NCI-H2029 treated with DMSO at 0.1 percent for 48 hours (cell line): ENCODE measurements around the gene COL5A1.

Experiments
- DNase-seq: peaks from one replicate; lab custom pipeline; 2025; lab: John Stamatoyannopoulos, UW

COL5A1 gene

DNA sequence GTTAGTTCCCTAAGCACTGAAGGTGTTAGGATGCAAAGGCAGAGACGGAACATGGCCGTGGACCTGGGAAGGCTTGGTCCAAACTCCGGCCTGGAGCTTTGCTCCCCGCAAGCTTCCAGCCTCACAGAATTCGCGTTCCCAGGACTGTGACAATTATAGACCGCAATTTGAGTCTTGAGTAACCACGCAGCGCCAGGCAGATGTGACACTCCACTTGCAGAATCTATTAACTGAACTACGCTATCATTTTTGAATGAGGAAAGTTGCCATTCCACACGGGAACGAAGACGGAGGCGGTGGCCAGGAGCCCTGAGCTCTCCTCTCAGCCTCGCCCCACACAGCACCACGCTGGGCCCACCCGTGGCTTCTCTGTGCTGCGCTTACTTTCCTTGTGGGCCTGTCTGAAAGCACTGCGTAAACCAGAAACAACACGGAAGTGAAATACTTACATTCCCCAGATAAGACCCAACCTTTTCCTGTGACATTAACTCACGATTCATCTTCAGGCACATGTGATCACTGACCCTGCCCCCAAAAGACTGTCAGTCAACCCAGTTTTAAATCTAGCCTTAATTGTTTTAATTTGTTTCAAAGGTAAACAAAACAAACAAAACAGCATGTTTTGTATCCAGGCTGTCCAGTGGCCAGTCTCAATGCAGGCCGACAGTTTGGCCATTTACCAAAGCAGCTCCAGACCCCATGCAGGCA, 16.1 kb upstream of the COL5A1 start:
- DNase-seq = no peak

GRCh38 chr9:134626069-134626423, 15.6 kb upstream of the COL5A1 start:
- no peak for DNase-seq

DNA sequence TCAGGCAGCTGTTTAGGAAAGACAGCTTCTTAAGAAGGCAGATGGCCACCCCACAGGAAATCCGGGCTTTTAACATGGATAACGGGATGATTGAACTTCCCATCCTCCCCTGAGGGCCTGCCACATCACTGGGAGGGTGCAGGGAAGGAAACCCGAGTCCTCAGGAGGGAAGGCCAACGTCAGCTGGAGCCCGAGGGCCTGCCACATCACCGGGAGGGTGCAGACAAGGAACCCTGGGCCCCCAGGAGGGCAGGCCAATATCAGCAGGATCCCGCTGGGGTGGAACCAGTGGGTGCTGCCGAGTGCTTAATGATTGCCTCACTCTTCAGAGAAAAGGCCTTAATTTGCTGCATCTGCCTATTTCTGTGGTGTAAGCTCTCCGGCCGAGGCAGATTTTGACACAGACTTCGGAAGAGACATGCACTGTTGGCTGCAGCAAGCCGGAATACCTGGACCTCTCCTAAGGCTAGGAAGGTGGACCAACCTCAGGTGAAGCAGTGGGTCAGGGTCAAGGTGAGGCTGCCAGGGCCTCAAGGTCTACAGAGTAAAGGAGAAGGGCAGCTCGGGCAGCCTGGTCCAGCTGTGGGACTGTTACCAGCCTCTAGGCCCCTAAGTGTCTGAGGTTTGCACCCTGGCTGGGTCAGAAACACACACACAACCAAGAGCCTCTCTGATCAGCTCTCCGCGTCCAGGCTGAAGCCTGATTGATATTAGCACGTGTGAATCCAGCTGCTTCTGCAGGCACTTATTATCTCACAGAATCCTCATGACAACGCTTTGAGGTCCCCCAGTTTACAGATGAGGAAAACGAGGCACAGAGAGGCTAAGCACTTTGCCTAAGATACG, 14.8 kb upstream of the COL5A1 start:
- no peak for DNase-seq

GRCh38 chr9:134627417-134628353, 13.9 kb upstream of the COL5A1 start:
- no peak for DNase-seq

- no peak for DNase-seq
Observed at GRCh38 chr9:134628354-134628736, 13.3 kb upstream of the COL5A1 start.

- no peak for DNase-seq
Observed at GRCh38 chr9:134629061-134629585, 12.5 kb upstream of the COL5A1 start.

- DNase-seq = no peak
Observed at GRCh38 chr9:134629586-134630392, 11.8 kb upstream of the COL5A1 start.

DNA sequence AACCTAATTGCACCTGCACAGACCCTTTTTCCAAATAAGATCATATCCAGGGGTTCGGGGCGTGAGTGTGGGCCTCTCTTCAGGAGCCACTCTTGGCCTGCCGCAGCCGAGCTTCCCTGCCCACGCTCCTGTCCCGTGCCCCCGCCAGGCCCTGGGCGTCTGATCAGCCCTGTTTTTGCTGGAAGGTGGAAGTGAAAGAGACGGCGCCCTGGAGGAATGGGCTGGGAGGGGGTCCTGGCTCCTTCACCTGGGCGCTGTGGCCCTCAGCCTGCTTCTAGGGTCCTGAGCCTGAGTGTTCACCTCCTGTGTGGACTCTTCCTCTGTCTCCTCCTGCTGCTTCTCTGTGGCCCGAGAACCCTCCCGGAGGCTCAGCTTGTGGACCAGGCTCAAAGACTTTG, 11.2 kb upstream of the COL5A1 start:
- DNase-seq = no peak

- no peak for DNase-seq
Observed at GRCh38 chr9:134630861-134631260, 10.7 kb upstream of the COL5A1 start.

- DNase-seq = no peak
Observed at GRCh38 chr9:134631881-134632280, 9.7 kb upstream of the COL5A1 start.

DNA sequence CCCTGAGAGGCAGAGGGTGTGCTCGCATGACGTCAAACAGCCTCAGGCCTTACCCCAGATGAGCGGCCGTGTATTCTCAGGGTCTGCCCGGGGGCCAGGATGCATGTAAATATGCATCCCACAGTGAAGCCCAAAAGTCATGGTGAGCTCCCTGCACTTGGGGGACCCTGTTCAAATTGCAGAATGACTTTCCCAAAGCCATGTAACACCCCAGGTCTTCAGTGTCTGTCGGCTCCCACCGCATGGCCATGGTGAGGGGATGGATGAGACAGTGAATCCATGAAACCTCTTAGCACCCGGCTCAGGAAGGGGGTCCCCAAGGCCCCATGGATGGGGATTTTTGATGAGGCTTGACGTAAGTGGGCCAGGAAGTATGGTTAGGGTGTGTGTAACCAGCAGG, 9.3 kb upstream of the COL5A1 start:
- DNase-seq = no peak

DNA sequence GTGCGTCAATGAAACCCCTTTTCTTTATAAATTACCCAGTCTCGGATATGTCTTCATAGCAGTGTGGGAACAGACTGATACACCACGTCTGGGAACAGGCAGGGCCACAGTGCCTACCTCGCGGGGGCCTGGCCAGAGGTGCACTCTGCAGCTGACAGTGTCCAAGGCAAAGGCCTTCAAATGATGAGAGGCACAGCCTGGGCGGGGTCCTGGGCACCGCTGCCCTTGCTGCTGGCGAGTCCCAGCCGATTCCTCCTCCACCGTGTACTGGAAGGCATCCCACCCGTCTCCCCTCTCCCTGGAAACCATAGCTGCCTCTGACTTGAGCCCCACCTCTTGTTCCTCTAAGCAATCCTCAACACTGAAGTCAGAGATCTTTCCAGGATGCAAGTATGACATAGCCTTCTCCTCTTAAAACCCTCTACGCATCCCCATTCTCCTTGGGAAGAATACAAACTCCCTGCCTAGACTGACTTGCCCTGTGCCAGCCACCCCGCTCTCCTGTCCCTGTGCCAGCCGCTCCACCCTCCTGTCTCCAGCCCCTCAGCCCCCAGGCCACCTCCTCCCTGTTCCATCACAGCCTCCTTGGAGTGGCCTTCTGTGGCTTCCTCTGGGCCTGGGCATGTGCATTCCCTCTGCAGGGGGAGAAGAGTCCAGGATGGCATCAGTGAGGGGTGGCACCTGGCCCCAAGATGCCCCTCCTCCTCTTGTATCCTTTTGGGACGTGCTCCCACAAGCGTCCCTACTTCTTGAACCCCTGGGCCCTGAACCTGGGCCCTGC, 8.1 kb upstream of the COL5A1 start:
- no peak for DNase-seq

DNA sequence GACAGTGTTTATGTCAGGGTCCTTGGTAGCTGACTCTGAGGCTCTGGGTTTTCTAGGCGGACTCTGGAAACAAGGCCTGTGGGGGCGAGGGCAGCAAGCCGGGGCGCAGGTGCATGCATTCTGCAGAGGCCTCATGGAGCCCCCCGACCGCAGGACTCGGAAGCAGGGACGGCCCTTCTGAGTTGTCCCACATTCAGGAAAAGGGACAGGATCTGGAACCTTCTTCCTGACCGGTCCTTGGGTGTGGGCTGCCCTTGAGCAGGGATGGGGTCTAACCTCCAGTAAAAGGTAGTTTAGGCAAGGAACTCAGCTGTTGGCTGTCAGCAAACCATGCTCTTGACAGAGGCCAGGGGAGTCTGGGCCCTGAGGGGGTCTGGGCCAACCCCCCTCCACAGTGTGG, 7.4 kb upstream of the COL5A1 start:
- DNase-seq = no peak

DNA sequence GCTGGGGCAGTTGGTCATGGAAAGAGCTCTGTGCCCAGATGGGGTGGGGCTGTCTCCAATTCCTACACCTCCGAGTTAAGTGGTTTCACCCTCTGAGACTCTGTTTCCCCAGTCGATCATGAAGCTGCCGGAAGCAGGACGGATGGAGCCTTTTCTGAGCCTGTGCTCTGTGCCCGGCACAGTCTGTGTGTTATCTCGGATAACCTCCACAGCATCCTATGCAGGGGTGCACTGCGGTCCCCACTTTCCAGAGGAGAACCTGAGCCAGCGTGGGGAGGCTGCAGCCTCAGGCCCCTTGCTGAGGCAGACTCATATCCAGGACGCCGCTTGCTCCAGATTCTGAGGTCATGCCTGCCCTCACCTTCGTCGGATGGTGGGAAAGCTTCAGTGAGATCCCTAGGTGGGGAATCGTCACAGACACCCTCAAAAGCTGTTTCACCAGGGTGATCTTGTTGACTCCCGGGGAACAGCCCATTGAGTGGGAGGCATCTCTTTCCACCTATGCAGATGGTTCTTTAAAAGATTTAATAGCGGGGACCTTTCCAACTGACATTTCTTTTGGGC, 6.9 kb upstream of the COL5A1 start:
- DNase-seq = no peak

- DNase-seq = no peak
Observed at GRCh38 chr9:134635351-134636148, 6.1 kb upstream of the COL5A1 start.

DNA sequence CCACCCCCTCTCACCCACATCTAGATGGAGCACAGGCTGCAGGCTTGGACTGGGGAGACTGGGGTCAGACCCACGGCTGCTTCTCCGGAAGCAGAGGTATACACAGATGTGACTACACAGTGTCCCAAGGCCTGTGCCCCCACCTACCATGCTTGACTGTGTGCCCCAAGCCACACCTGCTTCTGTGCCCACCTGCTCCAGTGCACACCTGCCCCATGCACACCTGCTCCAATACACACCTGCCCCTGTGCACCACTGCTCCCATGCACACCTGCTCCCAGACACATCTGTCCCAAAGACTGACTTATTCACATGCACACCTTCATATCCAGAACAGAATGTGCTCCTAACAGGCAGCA, 5.5 kb upstream of the COL5A1 start:
- no peak for DNase-seq

DNA sequence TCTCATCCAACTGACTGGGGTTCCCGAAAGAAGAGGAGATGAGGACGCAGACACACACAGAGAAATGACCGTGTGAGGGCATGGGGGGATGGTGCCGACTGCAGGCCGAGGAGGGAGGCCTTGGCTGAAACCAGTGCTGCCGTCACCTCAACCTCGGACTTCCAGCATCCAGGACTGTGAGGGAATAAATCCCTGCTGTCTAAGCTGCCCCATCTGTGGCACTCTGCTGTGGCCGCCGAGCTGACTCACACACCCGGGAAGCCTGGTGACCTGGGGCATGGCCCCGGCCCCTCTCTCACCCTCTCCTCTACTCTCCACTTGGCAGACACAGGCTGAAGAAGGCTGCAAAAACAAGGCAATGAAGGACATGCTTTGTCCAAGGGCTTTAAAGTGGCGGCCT, 4.4 kb upstream of the COL5A1 start:
- DNase-seq = no peak

- no peak for DNase-seq
Observed at GRCh38 chr9:134637696-134638501, 3.7 kb upstream of the COL5A1 start.
